Measurements from ENCODE around the gene FAM13A. TPM values are rescaled to one million over a fixed set of nuclear protein-coding genes. Genes with fewer than 3 reads are reported as not detected.

Gene FAM13A
- total RNA-seq, 3 donors from 2014 or later, result 55.7 to 170 (median 118) TPM

- H3K9me3 ChIP-seq, result no peaks in the 10 kb centered on the region
- intact Hi-C loops (cut with DNase I; ENCODE audit: low total_unique reads), result no loop called here
- H3K36me3 ChIP-seq, result no peaks in the 10 kb centered on the region
- no peaks in the 10 kb centered on the region for H3K4me1 ChIP-seq
- H3K27ac ChIP-seq, result peak overlapping the region; percentile 60 to 85
- no peak for DNase-seq (ENCODE audit: low spot score in 2 of 2)
- no peaks in the 10 kb centered on the region for H3K27me3 ChIP-seq
- no peak for TF ChIP-seq POLR2A (IDR thresholded peaks at IDR 0.05)
- TF ChIP-seq, protein P1, sequence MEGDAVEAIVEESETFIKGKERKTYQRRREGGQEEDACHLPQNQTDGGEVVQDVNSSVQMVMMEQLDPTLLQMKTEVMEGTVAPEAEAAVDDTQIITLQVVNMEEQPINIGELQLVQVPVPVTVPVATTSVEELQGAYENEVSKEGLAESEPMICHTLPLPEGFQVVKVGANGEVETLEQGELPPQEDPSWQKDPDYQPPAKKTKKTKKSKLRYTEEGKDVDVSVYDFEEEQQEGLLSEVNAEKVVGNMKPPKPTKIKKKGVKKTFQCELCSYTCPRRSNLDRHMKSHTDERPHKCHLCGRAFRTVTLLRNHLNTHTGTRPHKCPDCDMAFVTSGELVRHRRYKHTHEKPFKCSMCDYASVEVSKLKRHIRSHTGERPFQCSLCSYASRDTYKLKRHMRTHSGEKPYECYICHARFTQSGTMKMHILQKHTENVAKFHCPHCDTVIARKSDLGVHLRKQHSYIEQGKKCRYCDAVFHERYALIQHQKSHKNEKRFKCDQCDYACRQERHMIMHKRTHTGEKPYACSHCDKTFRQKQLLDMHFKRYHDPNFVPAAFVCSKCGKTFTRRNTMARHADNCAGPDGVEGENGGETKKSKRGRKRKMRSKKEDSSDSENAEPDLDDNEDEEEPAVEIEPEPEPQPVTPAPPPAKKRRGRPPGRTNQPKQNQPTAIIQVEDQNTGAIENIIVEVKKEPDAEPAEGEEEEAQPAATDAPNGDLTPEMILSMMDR (IDR thresholded peaks at IDR 0.05), result no peak
- TF ChIP-seq POLR2AphosphoS5 (IDR thresholded peaks at IDR 0.05), result no peak
- H3K4me3 ChIP-seq, result no peak overlapping the region
Observed at GRCh38 chr4:88792268-88792781, 264.7 kb downstream of the FAM13A start.

DNA sequence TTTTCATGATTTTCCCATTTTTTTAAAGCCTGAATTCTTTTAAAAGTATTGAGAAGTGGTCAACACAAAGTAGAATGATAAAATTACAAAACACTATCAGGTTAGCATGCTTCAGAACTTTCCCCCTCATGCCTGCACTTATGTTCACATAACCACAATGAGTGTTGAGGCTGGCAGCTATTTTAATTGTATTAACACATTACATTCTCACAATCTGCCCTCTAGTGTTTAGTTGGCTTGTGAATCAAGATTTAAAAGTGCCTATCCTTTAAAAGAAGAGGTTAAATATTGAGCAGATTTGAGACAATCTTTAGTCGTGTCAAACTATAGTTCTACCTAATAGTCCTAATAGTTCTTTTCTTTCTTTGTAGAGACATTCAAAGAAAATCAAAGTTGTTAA, 265.7 kb downstream of the FAM13A start:
- intact Hi-C loops (cut with DNase I; ENCODE audit: low total_unique reads), result no loop called here
- no peak for DNase-seq (ENCODE audit: low spot score in 2 of 2)
- no peaks in the 10 kb centered on the region for H3K27me3 ChIP-seq

GRCh38 chr4:88788895-88789294, 268.1 kb downstream of the FAM13A start:
- Histone ChIP-seq H3K27ac (no peak overlapping the region), H3K4me3 (no peak overlapping the region), H3K4me1 (no peaks in the 10 kb centered on the region), H3K36me3 (peaks cover 5% of the 10 kb centered on the region), H3K27me3 (no peaks in the 10 kb centered on the region), H3K9me3 (no peaks in the 10 kb centered on the region)
- DNase-seq (ENCODE audit: low spot score in 2 of 2), result no peak
- intact Hi-C loops (cut with DNase I; ENCODE audit: low total_unique reads), result no loop called here
- TF ChIP-seq POLR2A (IDR thresholded peaks at IDR 0.05), result no peak
- no peak for TF ChIP-seq POLR2AphosphoS5 (IDR thresholded peaks at IDR 0.05)

More for the DNA sequence above, 265.7 kb downstream of the FAM13A start:
- H3K4me1 ChIP-seq, result no peaks in the 10 kb centered on the region
- H3K4me3 ChIP-seq, result no peak overlapping the region
- TF ChIP-seq, protein P1 (IDR thresholded peaks at IDR 0.05), result no peak
- TF ChIP-seq POLR2A (IDR thresholded peaks at IDR 0.05), result no peak
- no peak for TF ChIP-seq POLR2AphosphoS5 (IDR thresholded peaks at IDR 0.05)
- H3K36me3 ChIP-seq, result peaks cover 5% of the 10 kb centered on the region
- H3K27ac ChIP-seq, result peak overlapping the region; percentile 64 to 85
- no peaks in the 10 kb centered on the region for H3K9me3 ChIP-seq

DNA sequence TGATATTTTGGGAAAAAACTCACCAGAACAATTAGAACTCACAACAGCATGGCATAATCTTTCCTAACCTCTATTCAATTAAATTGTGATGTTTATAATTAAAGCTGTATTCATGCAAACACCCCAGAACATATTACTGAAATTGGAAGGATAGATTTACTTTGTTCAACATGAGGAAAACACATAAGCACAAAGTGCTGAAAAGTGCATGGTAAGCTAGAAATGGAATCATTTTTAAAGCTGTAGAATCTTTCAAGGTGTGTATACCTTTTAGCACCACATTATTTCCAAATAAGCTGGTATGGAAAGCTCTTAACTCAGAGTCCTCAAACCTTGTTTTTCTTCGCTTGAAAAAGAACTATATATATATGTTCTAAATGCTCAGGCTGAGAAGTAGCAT, 268.6 kb downstream of the FAM13A start:
- peaks cover 5% of the 10 kb centered on the region for H3K36me3 ChIP-seq
- intact Hi-C loops (cut with DNase I; ENCODE audit: low total_unique reads), result no loop called here
- H3K27ac ChIP-seq, result no peak overlapping the region
- H3K27me3 ChIP-seq, result no peaks in the 10 kb centered on the region
- H3K4me1 ChIP-seq, result no peaks in the 10 kb centered on the region
- DNase-seq (ENCODE audit: low spot score in 2 of 2), result no peak
- no peak overlapping the region for H3K4me3 ChIP-seq
- TF ChIP-seq POLR2A (IDR thresholded peaks at IDR 0.05), result no peak
- TF ChIP-seq, protein P1 (IDR thresholded peaks at IDR 0.05), result no peak
- no peak for TF ChIP-seq POLR2AphosphoS5 (IDR thresholded peaks at IDR 0.05)
- H3K9me3 ChIP-seq, result no peaks in the 10 kb centered on the region

- H3K36me3 ChIP-seq, result peaks cover 5% of the 10 kb centered on the region
- DNase-seq (ENCODE audit: low spot score in 2 of 2), result no peak
- no peak overlapping the region for H3K4me3 ChIP-seq
- TF ChIP-seq POLR2AphosphoS5 (IDR thresholded peaks at IDR 0.05) (no peak), POLR2A (IDR thresholded peaks at IDR 0.05) (no peak)
- TF ChIP-seq, protein P1 (IDR thresholded peaks at IDR 0.05), result no peak
- H3K27ac ChIP-seq, result no peak overlapping the region
- H3K27me3 ChIP-seq, result no peaks in the 10 kb centered on the region
- intact Hi-C loops (cut with DNase I; ENCODE audit: low total_unique reads), result no loop called here
- H3K4me1 ChIP-seq, result no peaks in the 10 kb centered on the region
- no peaks in the 10 kb centered on the region for H3K9me3 ChIP-seq
Observed at GRCh38 chr4:88786011-88786410, 271.0 kb downstream of the FAM13A start.

Data from breast epithelium (tissue), 4 donors.